Osteoblast (primary cell): ENCODE measurements around the gene SPATA9. TPM values are rescaled to one million over a fixed set of nuclear protein-coding genes. Genes with fewer than 3 reads are reported as not detected.
A peak's percentile ranks its signal among the peaks of the same experiment; 100 is the strongest.
"Not testable (repeated sequence)": the region's sequence is repeated elsewhere in the genome, so short reads cannot be mapped to it uniquely, and the experiment has no call there.

ENCODE experiments used
- DNase-seq: peaks from one replicate; pipeline ENCODE4 v3.0.0; 2011; ENCODE audit warnings: low spot score, mixed read lengths; ENCODE audit not compliant: insufficient read length; ENCODE audit errors: missing footprints
- H2AFZ ChIP-seq: 2 replicates; pipeline ENCODE4 v1.6.0; 2011; ENCODE audit warnings: mild to moderate bottlenecking, low read length
- H3K27ac ChIP-seq: 2 replicates; pipeline ENCODE4 v1.5.1; 2011; ENCODE audit warnings: mild to moderate bottlenecking, low read depth, low read length, moderate library complexity
- H3K27me3 ChIP-seq: 2 replicates; pipeline ENCODE4 v1.6.0; 2012; ENCODE audit warnings: mild to moderate bottlenecking, control low read depth, inconsistent platforms, low read length, moderate library complexity; ENCODE audit not compliant: insufficient read depth
- H3K36me3 ChIP-seq: 2 replicates; pipeline ENCODE4 v1.5.1; 2011; ENCODE audit warnings: mild to moderate bottlenecking, low read length, control low read depth, moderate library complexity; ENCODE audit not compliant: insufficient read depth
- H3K4me1 ChIP-seq: 2 replicates; pipeline ENCODE4 v1.5.1; 2011; ENCODE audit warnings: mild to moderate bottlenecking, low read length, control low read depth, moderate library complexity; ENCODE audit not compliant: insufficient read depth
- H3K4me2 ChIP-seq: 2 replicates; pipeline ENCODE4 v1.6.0; 2011; ENCODE audit warnings: mild to moderate bottlenecking, low read length; ENCODE audit not compliant: insufficient read depth
- H3K4me3 ChIP-seq: fragments of 200-600 bp; sonication (generic); 3 replicates; pipeline ENCODE4 v1.5.1; 2012; ENCODE audit warnings: mild to moderate bottlenecking, low read length, inconsistent platforms; ENCODE audit not compliant: insufficient read depth
- H3K79me2 ChIP-seq: 2 replicates; pipeline ENCODE4 v1.6.0; 2012; ENCODE audit warnings: mild to moderate bottlenecking, low read length, control low read depth, inconsistent platforms; ENCODE audit not compliant: insufficient read depth
- H3K9me3 ChIP-seq: 2 replicates; pipeline ENCODE4 v1.5.1; 2011; ENCODE audit warnings: low read depth, low read length, control low read depth
- H4K20me1 ChIP-seq: 2 replicates; pipeline ENCODE4 v1.6.0; 2012; ENCODE audit warnings: mild to moderate bottlenecking, low read length, control low read depth; ENCODE audit not compliant: insufficient read depth
- CTCF ChIP-seq: IDR thresholded peaks from 2 replicates; pipeline ENCODE4 v1.5.1; 2011; ENCODE audit warnings: mild to moderate bottlenecking, low read depth, low read length, moderate library complexity; ENCODE audit errors: extremely low read depth
- total RNA-seq: library from RNA; depleted of rRNA; stranded (reverse); fragments of >200 nt; gene quantifications from 2 replicates; pipeline ENCODE4 v1.2.3, GENCODE V29; 2012

SPATA9 gene
- total RNA-seq, 1 donor, result 0.36 TPM

- Histone ChIP-seq H3K27me3 (no peaks in the 10 kb centered on the region), H3K9me3 (no peaks in the 10 kb centered on the region), H3K4me1 (peaks cover 23% of the 10 kb centered on the region), H2AFZ (no peak overlapping the region), H3K4me3 (no peak overlapping the region), H3K36me3 (no peaks in the 10 kb centered on the region), H3K4me2 (peak overlapping the region; percentile 49), H3K27ac (peak overlapping the region; percentile 49), H4K20me1 (no peaks in the 10 kb centered on the region), H3K79me2 (no peaks in the 10 kb centered on the region)
- TF ChIP-seq CTCF, result no peak
- peak; percentile 46 for DNase-seq
Observed at GRCh38 chr5:95715799-95716461, 33.1 kb upstream of the SPATA9 start.

- Histone ChIP-seq H3K27me3 (no peaks in the 10 kb centered on the region), H3K4me2 (no peak overlapping the region), H3K79me2 (no peaks in the 10 kb centered on the region), H3K9me3 (no peaks in the 10 kb centered on the region), H3K4me1 (peaks cover 23% of the 10 kb centered on the region), H2AFZ (no peak overlapping the region), H3K4me3 (no peak overlapping the region), H3K27ac (no peak overlapping the region), H3K36me3 (no peaks in the 10 kb centered on the region), H4K20me1 (no peaks in the 10 kb centered on the region)
- no peak for TF ChIP-seq CTCF
- no peak for DNase-seq
Observed at GRCh38 chr5:95713960-95714710, 31.3 kb upstream of the SPATA9 start.

DNA sequence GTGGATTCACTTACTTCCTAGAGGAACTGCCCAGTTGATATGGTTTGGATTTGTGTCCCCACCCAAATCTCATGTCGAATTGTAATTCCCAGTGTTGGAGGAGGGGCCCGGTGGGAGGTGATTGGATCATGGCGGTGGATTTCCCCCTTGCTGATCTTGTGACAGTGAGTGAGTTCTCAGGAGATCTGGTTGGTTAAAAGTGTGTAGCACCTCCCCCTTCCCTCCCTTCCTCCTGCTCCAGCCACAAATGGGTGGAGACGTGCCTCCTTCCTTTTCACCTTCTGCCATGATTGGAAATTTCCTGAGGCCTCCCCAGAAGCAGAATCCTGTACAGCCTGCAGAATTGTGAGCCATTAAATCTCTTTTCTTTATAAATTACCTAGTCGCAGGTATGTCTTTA lies 30.5 kb upstream of the SPATA9 start:
- peaks cover 23% of the 10 kb centered on the region for H3K4me1 ChIP-seq
- not testable (repeated sequence) for DNase-seq, H4K20me1 ChIP-seq, H3K79me2 ChIP-seq, H2AFZ ChIP-seq, H3K4me3 ChIP-seq, H3K36me3 ChIP-seq, H3K9me3 ChIP-seq, H3K27me3 ChIP-seq, H3K4me2 ChIP-seq, H3K27ac ChIP-seq

DNA sequence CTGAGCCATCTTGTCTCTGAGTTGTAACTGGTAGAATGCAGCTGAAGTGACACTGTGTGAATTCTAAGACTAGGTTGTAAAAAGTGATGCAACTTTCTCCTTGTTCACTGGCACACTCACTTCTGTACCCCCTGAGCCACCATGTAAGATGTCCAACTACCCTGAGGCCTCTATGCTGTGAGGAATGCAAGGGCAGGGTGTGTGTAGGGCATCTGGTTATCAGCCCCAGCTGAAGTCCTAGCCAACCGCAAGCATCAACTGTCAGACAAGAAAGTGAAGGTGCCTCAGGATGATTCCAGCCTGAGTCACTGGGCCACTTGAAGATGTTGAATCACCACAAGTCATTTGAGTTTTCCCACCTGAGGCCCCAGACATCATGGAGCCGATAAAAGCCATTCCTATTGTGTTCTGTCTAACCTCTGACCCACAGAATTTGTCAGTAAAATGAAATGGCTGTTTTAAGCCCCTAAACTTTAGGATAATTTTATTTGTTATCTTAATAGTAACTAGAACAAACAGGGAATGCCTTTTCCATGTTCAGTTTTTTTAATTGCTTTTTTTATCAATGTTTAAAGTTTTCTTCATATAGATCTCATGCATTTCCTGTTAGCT lies 29.7 kb upstream of the SPATA9 start:
- no peak overlapping the region for H3K27ac ChIP-seq
- H2AFZ ChIP-seq, result no peak overlapping the region
- H3K9me3 ChIP-seq, result no peaks in the 10 kb centered on the region
- no peaks in the 10 kb centered on the region for H3K79me2 ChIP-seq
- no peaks in the 10 kb centered on the region for H4K20me1 ChIP-seq
- peak; percentile 35 for DNase-seq
- no peaks in the 10 kb centered on the region for H3K27me3 ChIP-seq
- peaks cover 23% of the 10 kb centered on the region for H3K4me1 ChIP-seq
- TF ChIP-seq CTCF, result no peak
- no peak overlapping the region for H3K4me3 ChIP-seq
- no peak overlapping the region for H3K4me2 ChIP-seq
- no peaks in the 10 kb centered on the region for H3K36me3 ChIP-seq
